PC-3 (cell line): ENCODE data around the gene MPPED2.

Source experiments
- EZH2 ChIP-seq: fragments of 300-600 bp; sonication (generic); IDR thresholded peaks from one replicate; pipeline ENCODE4 v1.6.1; 2017; ENCODE audit warnings: antibody characterized with exemption, mild to moderate bottlenecking, low read length; ENCODE audit not compliant: unreplicated experiment
- EZH2phosphoT487 ChIP-seq: fragments of 300-600 bp; sonication (generic); IDR thresholded peaks from 2 replicates; pipeline ENCODE4 v1.6.1; 2018; ENCODE audit warnings: mild to moderate bottlenecking, antibody characterized with exemption, low read length, borderline replicate concordance
- TF ChIP-seq, protein P1 (sequence below): fragments of 300-600 bp; sonication (generic); conservative IDR thresholded peaks from 2 replicates; pipeline ENCODE4 v1.5.1; 2017; ENCODE audit warnings: antibody characterized with exemption, low read depth, mild to moderate bottlenecking, low read length

DNA sequence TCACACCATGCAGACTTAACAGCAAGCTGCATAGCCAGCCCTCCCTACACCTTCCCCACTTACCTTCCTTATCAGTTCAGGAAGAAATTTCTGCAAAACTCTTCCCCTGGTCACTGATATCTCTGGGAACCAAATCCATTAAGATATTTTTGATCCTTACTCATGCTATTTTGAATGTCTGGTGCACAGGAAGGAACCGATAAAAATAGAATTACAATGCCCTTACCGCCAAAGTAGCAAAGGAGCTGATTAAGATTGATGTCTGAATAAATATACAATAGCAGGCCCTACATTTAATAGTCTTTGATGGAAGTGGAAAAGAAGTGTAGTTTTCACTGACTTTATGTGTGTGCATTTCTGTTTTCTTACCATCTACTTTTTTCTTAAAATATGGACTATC is 117.3 kb downstream of the MPPED2 start:
- TF ChIP-seq, protein P1, sequence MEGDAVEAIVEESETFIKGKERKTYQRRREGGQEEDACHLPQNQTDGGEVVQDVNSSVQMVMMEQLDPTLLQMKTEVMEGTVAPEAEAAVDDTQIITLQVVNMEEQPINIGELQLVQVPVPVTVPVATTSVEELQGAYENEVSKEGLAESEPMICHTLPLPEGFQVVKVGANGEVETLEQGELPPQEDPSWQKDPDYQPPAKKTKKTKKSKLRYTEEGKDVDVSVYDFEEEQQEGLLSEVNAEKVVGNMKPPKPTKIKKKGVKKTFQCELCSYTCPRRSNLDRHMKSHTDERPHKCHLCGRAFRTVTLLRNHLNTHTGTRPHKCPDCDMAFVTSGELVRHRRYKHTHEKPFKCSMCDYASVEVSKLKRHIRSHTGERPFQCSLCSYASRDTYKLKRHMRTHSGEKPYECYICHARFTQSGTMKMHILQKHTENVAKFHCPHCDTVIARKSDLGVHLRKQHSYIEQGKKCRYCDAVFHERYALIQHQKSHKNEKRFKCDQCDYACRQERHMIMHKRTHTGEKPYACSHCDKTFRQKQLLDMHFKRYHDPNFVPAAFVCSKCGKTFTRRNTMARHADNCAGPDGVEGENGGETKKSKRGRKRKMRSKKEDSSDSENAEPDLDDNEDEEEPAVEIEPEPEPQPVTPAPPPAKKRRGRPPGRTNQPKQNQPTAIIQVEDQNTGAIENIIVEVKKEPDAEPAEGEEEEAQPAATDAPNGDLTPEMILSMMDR = no peak
- TF ChIP-seq EZH2phosphoT487 (no peak), EZH2 (no peak)
